CD4-positive, alpha-beta T cell (primary cell): ENCODE data around the gene PRPF40A. TPM values are rescaled to one million over a fixed set of nuclear protein-coding genes. Genes with fewer than 3 reads are reported as not detected.
A peak's percentile ranks its signal among the peaks of the same experiment; 100 is the strongest.
"Not testable (repeated sequence)": the region's sequence is repeated elsewhere in the genome, so short reads cannot be mapped to it uniquely, and the experiment has no call there.

ENCODE experiments used
- ATAC-seq: fragments of 200-7000 bp; cut with Tn5 transposase; one replicate; pipeline ENCODE4 v1.10.0; 2022; ENCODE audit warnings: mild to moderate bottlenecking; ENCODE audit not compliant: poor library complexity
- CTCF ChIA-PET: fragments of 350-600 bp; sonication (Branson Sonifier 250); formaldehyde crosslinking; loops from one replicate; lab custom pipeline; 2021; ENCODE audit warnings: antibody characterized with exemption, inconsistent platforms; lab: Charles Lee
- POLR2A ChIA-PET: fragments of 350-600 bp; sonication (Branson Sonifier 250); formaldehyde crosslinking; loops from one replicate; lab custom pipeline; 2021; ENCODE audit warnings: antibody characterized with exemption, inconsistent platforms; lab: Charles Lee
- DNase-seq, 14 experiments: peaks; one replicate each; pipeline ENCODE4 v3.0.0-alpha.2; 2013 to 2020; ENCODE audit warnings: mixed read lengths in 2 of 14
- H3K27ac ChIP-seq, 2 donors: one replicate each; pipeline versions ENCODE4 v1.5.1 to v1.7.0; 2013; ENCODE audit warnings: low read length in 2 of 2, low read depth in 1 of 2, mild to moderate bottlenecking in 1 of 2
- H3K27me3 ChIP-seq, 2 experiments: 1 replicate in 1 of 2; 2 replicates in 1 of 2; pipeline versions ENCODE4 v1.6.1 to v1.7.0; 2013; ENCODE audit warnings: low read length in 2 of 2, control low read depth in 1 of 2, mild to moderate bottlenecking in 1 of 2, moderate library complexity in 1 of 2; ENCODE audit not compliant: insufficient read depth in 2 of 2, control insufficient read depth in 1 of 2
- H3K36me3 ChIP-seq: one replicate; pipeline ENCODE4 v1.6.1; 2013; ENCODE audit warnings: low read length, control low read depth; ENCODE audit not compliant: insufficient read depth
- H3K4me1 ChIP-seq: one replicate; pipeline ENCODE4 v1.6.1; 2013; ENCODE audit warnings: low read length, control low read depth; ENCODE audit not compliant: insufficient read depth
- H3K4me3 ChIP-seq: one replicate; pipeline ENCODE4 v1.5.1; 2013; ENCODE audit warnings: mild to moderate bottlenecking, low read length, moderate library complexity
- H3K9me3 ChIP-seq, 2 experiments: 1 replicate in 1 of 2; 2 replicates in 1 of 2; pipeline versions ENCODE4 v1.6.1 to v1.7.0; 2013; ENCODE audit warnings: low read length in 2 of 2, mild to moderate bottlenecking in 2 of 2, control low read depth in 1 of 2, moderate library complexity in 1 of 2; ENCODE audit not compliant: control insufficient read depth in 1 of 2, insufficient read depth in 1 of 2
- H3K27ac Mint-ChIP-seq: one replicate; pipeline ENCODE4 v1.8.0; 2020; ENCODE audit warnings: mixed read lengths
- H3K27me3 Mint-ChIP-seq: one replicate; pipeline ENCODE4 v1.8.0; 2021; ENCODE audit warnings: mixed read lengths
- H3K36me3 Mint-ChIP-seq: one replicate; pipeline ENCODE4 v1.8.0; 2021; ENCODE audit warnings: low read depth, mixed read lengths
- H3K4me1 Mint-ChIP-seq: one replicate; pipeline ENCODE4 v1.8.0; 2021; ENCODE audit warnings: low read depth, mixed read lengths
- H3K4me3 Mint-ChIP-seq: one replicate; pipeline ENCODE4 v1.8.0; 2020; ENCODE audit warnings: mild to moderate bottlenecking, mixed read lengths
- H3K9me3 Mint-ChIP-seq: one replicate; pipeline ENCODE4 v1.8.0; 2020; ENCODE audit warnings: mixed read lengths
- CTCF ChIP-seq: fragments of 200-600 bp; IDR thresholded peaks from one replicate; pipeline ENCODE4 v1.8.0; 2022; ENCODE audit warnings: antibody characterized with exemption, mild to moderate bottlenecking
- intact Hi-C, 2 experiments: fragments of 100-400 bp; cut with DNase I in 1 of 2; cut with micrococcal nuclease in 1 of 2; formaldehyde crosslinking; loops; one replicate each; pipeline versions ENCODE4 v1.15.1 to v1.9.0; 2023 to 2025; cut with DNase I, micrococcal nuclease
- total RNA-seq, 174 experiments: library from RNA in 2 of 174; stranded (reverse) in 2 of 174; gene quantifications; one replicate each; pipeline ENCODE4 v1.2.3 and lab custom pipeline; 2021 to 2026

The PRPF40A gene
- total RNA-seq, 2 experiments from 2014 or later = 146 to 148 TPM

- H3K9me3 Mint-ChIP-seq = no peaks in the 10 kb centered on the region
- peaks cover 5% of the 10 kb centered on the region for H3K36me3 Mint-ChIP-seq
- ATAC-seq = peak; percentile 87
- Histone ChIP-seq H3K4me1 (peaks cover 10% of the 10 kb centered on the region), H3K4me3 (no peak overlapping the region), H3K36me3 (peaks cover 4% of the 10 kb centered on the region), H3K27ac (no peak overlapping the region), H3K9me3 (no peaks in the 10 kb centered on the region), H3K27me3 (no peaks in the 10 kb centered on the region)
- H3K27me3 Mint-ChIP-seq = no peaks in the 10 kb centered on the region
- H3K4me3 Mint-ChIP-seq = no peak overlapping the region
- POLR2A ChIA-PET = interaction anchor here (0.9 to 2.9 kb wide), 2 partner anchors 12 to 13 kb away, joined by 3 to 18 read pairs; partner anchors contain the start of genes ARL6IP6 and PRPF40A
- peak in 12 of 14 experiments; percentile 15 to 84 (median 28) for DNase-seq
- intact Hi-C loops = no loop called here
- peak overlapping the region; percentile 2 for H3K27ac Mint-ChIP-seq
- CTCF ChIA-PET = interaction anchor here (1.9 kb wide), 1 partner anchor 13 kb away, joined by 8 read pairs; the partner anchor contains the start of genes ARL6IP6 and PRPF40A
- no peak for TF ChIP-seq CTCF
- H3K4me1 Mint-ChIP-seq = peaks cover 45% of the 10 kb centered on the region
These were observed 13.5 kb upstream of the PRPF40A start for GRCh38 chr2:152730591-152731333.

- Histone ChIP-seq H3K4me1 (peaks cover 10% of the 10 kb centered on the region), H3K36me3 (no peaks in the 10 kb centered on the region), H3K27ac (no peak overlapping the region), H3K4me3 (no peak overlapping the region), H3K9me3 (no peaks in the 10 kb centered on the region), H3K27me3 (no peaks in the 10 kb centered on the region)
- ChIA-PET CTCF (interaction anchor here (1.9 kb wide), 1 partner anchor 12 kb away, joined by 8 read pairs; the partner anchor contains the start of genes ARL6IP6 and PRPF40A), POLR2A (interaction anchor here (0.7 to 2.9 kb wide), 2 partner anchors 12 to 555 kb away, joined by 4 to 18 read pairs; partner anchors contain the start of genes ARL6IP6 and PRPF40A)
- H3K27me3 Mint-ChIP-seq = no peaks in the 10 kb centered on the region
- DNase-seq (peak in 3 of 14 experiments; percentile 31 to 51 (median 43)), ATAC-seq (no peak)
- intact Hi-C loops = no loop called here
- no peaks in the 10 kb centered on the region for H3K9me3 Mint-ChIP-seq
- peak overlapping the region; percentile 2 for H3K27ac Mint-ChIP-seq
- H3K4me1 Mint-ChIP-seq = peaks cover 45% of the 10 kb centered on the region
- TF ChIP-seq CTCF = no peak
- H3K36me3 Mint-ChIP-seq = no peaks in the 10 kb centered on the region
- no peak overlapping the region for H3K4me3 Mint-ChIP-seq
These were observed 12.6 kb upstream of the PRPF40A start for GRCh38 chr2:152729844-152730243.

GRCh38 chr2:152723918-152724317, 6.7 kb upstream of the PRPF40A start:
- no peaks in the 10 kb centered on the region for H3K9me3 ChIP-seq
- no peaks in the 10 kb centered on the region for H3K27me3 Mint-ChIP-seq
- no peak overlapping the region for H3K27ac Mint-ChIP-seq
- intact Hi-C loops = loop anchor here in 1 of 2 experiments (5.0 kb wide), 1 partner anchor 1312 kb away; no protein-coding TSS in a partner anchor
- H3K4me3 Mint-ChIP-seq = no peak overlapping the region
- peaks cover 39% of the 10 kb centered on the region for H3K36me3 Mint-ChIP-seq
- no peaks in the 10 kb centered on the region for H3K36me3 ChIP-seq
- DNase-seq = no peak
- CTCF ChIA-PET = interaction anchor here (1.0 kb wide), 1 partner anchor 8 kb away, joined by 3 read pairs; no protein-coding TSS in a partner anchor
- no peak for ATAC-seq
- TF ChIP-seq CTCF = no peak
- H3K27me3 ChIP-seq = no peaks in the 10 kb centered on the region
- H3K9me3 Mint-ChIP-seq = no peaks in the 10 kb centered on the region
- H3K4me3 ChIP-seq = no peak overlapping the region
- peaks cover 41% of the 10 kb centered on the region for H3K4me1 Mint-ChIP-seq
- H3K4me1 ChIP-seq = peaks cover 3% of the 10 kb centered on the region
- H3K27ac ChIP-seq = no peak overlapping the region
- POLR2A ChIA-PET = no interaction called here

- POLR2A ChIA-PET, H3K27ac Mint-ChIP-seq, DNase-seq, H3K36me3 ChIP-seq, H3K27ac ChIP-seq, H3K4me1 ChIP-seq, H3K27me3 Mint-ChIP-seq, H3K27me3 ChIP-seq, H3K9me3 Mint-ChIP-seq, H3K9me3 ChIP-seq, H3K4me3 Mint-ChIP-seq, ATAC-seq, H3K4me3 ChIP-seq: not testable (repeated sequence)
- Mint-ChIP-seq H3K36me3 (peaks cover 52% of the 10 kb centered on the region), H3K4me1 (peaks cover 41% of the 10 kb centered on the region)
- intact Hi-C loops = loop anchor here in 1 of 2 experiments (5.0 kb wide), 1 partner anchor 1310 kb away; no protein-coding TSS in a partner anchor
- CTCF ChIA-PET = interaction anchor here (1.6 kb wide), 1 partner anchor 21 kb away, joined by 5 read pairs; no protein-coding TSS in a partner anchor
These were observed 5.4 kb upstream of the PRPF40A start for GRCh38 chr2:152722639-152723038.
